MCF 10A (cell line): ENCODE data around the gene GSDMA. TPM values are rescaled to one million over a fixed set of nuclear protein-coding genes. Genes with fewer than 3 reads are reported as not detected.

Experiments used
- BruUV-seq: library from RNA; stranded (reverse); fragments of 400-500 nt; replicated peaks from 2 replicates; lab custom pipeline; 2021; lab: Mats Ljungman, UMichigan
- CTCF ChIA-PET: fragments of 300-600 bp; sonication (Branson Sonifier 250); formaldehyde crosslinking; extraction: SDS; loops from one replicate; lab custom pipeline; 2021; ENCODE audit warnings: antibody characterized with exemption, inconsistent platforms; lab: Yijun Ruan, JAX
- POLR2A ChIA-PET: fragments of 300-600, 350-650 bp; sonication (Branson Sonifier 250); formaldehyde crosslinking; extraction: SDS; loops from one replicate; lab custom pipeline; 2020; ENCODE audit warnings: antibody characterized with exemption, inconsistent platforms; lab: Yijun Ruan, JAX
- DNase-seq: peaks from one replicate; pipeline ENCODE4 v3.0.0-alpha.2; 2018; ENCODE audit not compliant: unreplicated experiment
- H3K27ac Mint-ChIP-seq: one replicate; pipeline ENCODE4 v1.8.0; 2022; ENCODE audit warnings: mild to moderate bottlenecking, low read depth, mixed read lengths; ENCODE audit not compliant: unreplicated experiment
- H3K27me3 Mint-ChIP-seq: one replicate; pipeline ENCODE4 v1.8.0; 2022; ENCODE audit warnings: mixed read lengths; ENCODE audit not compliant: insufficient read depth, unreplicated experiment
- H3K36me3 Mint-ChIP-seq: one replicate; pipeline ENCODE4 v1.8.0; 2022; ENCODE audit warnings: mild to moderate bottlenecking, moderate library complexity, mixed read lengths; ENCODE audit not compliant: insufficient read depth, unreplicated experiment
- H3K4me1 Mint-ChIP-seq: one replicate; pipeline ENCODE4 v1.8.0; 2022; ENCODE audit warnings: mixed read lengths; ENCODE audit not compliant: insufficient read depth, unreplicated experiment
- H3K4me3 Mint-ChIP-seq: one replicate; pipeline ENCODE4 v1.8.0; 2022; ENCODE audit warnings: mild to moderate bottlenecking, moderate library complexity, mixed read lengths; ENCODE audit not compliant: unreplicated experiment
- H3K9me3 Mint-ChIP-seq: one replicate; pipeline ENCODE4 v1.8.0; 2022; ENCODE audit warnings: mixed read lengths; ENCODE audit not compliant: unreplicated experiment
- intact Hi-C: fragments of 100-400 bp; cut with micrococcal nuclease; formaldehyde crosslinking; loops from 2 replicates; pipeline ENCODE4 v1.14.1; 2022
- total RNA-seq: library from RNA; stranded (reverse); gene quantifications from 2 replicates; pipeline ENCODE4 v1.2.3, GENCODE V29; 2022
- TF ChIP-seq, protein P1 (sequence below): fragments of 200-600 bp; IDR thresholded peaks from one replicate; pipeline ENCODE4 v1.8.0; 2022; ENCODE audit warnings: antibody characterized with exemption, mild to moderate bottlenecking; ENCODE audit not compliant: unreplicated experiment

Gene GSDMA
- total RNA-seq, 1 experiment from 2014 or later, result 0.77 TPM

DNA sequence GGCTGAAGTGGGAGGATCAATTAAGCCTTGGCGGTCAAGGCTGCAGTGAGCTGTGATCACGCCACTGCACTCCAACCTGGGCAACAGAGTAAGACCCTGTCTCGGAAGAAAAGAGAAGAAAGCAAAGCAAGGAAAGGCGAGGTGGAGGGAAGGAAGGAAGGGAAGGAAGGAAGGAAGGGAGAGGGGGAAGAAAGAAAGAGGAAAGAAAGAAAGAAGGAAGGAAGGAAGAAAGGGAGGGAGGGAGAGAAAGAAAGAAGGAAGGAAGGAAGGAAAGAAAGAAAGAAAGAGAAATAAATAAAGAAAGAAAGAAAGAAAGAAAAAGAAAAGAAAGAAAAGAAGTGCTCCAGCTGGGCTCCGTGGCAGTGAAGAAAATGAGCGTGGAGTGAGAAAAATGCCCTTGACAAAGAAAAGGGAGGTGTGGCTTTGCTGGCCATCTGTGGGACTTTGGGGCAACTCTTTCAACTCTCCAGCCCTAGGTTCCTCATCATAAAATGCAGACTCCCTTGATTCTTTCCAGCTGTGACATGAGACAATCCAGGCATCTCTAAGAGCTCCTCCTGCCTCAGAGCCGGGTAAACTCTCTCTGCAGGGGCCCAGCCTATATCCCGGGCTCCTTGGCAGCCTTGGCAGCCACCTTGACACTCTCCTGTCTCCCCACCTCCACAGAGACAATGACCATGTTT lies 2.4 kb downstream of the GSDMA start:
- Mint-ChIP-seq H3K27me3 (peaks cover 19% of the 10 kb centered on the region), H3K27ac (no peak overlapping the region), H3K9me3 (no peaks in the 10 kb centered on the region), H3K4me1 (peaks cover 12% of the 10 kb centered on the region), H3K36me3 (no peaks in the 10 kb centered on the region), H3K4me3 (no peak overlapping the region)
- intact Hi-C loops, result no loop called here
- POLR2A ChIA-PET, result interaction anchor here (0.5 to 6.3 kb wide), 3 partner anchors 14 to 319 kb away, joined by 3 to 38 read pairs (median 5); partner anchors contain the start of gene PSMD3
- no TSS peak for BruUV-seq
- DNase-seq, result no peak
- CTCF ChIA-PET, result interaction anchor here (0.6 to 1.1 kb wide), 5 partner anchors 8 to 24 kb away, joined by 3 to 4 read pairs (median 3); partner anchors contain the start of gene PSMD3
- TF ChIP-seq, protein P1, sequence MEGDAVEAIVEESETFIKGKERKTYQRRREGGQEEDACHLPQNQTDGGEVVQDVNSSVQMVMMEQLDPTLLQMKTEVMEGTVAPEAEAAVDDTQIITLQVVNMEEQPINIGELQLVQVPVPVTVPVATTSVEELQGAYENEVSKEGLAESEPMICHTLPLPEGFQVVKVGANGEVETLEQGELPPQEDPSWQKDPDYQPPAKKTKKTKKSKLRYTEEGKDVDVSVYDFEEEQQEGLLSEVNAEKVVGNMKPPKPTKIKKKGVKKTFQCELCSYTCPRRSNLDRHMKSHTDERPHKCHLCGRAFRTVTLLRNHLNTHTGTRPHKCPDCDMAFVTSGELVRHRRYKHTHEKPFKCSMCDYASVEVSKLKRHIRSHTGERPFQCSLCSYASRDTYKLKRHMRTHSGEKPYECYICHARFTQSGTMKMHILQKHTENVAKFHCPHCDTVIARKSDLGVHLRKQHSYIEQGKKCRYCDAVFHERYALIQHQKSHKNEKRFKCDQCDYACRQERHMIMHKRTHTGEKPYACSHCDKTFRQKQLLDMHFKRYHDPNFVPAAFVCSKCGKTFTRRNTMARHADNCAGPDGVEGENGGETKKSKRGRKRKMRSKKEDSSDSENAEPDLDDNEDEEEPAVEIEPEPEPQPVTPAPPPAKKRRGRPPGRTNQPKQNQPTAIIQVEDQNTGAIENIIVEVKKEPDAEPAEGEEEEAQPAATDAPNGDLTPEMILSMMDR, result no peak

- Mint-ChIP-seq H3K4me3 (no peak overlapping the region), H3K27me3 (peaks cover 36% of the 10 kb centered on the region), H3K9me3 (no peaks in the 10 kb centered on the region), H3K36me3 (no peaks in the 10 kb centered on the region), H3K27ac (no peak overlapping the region), H3K4me1 (peaks cover 12% of the 10 kb centered on the region)
- ChIA-PET CTCF (no interaction called here), POLR2A (no interaction called here)
- DNase-seq, result no peak
- intact Hi-C loops, result no loop called here
- BruUV-seq, result no TSS peak
- TF ChIP-seq, protein P1, result no peak
These were observed 4.0 kb downstream of the GSDMA start for GRCh38 chr17:39966771-39967170.

DNA sequence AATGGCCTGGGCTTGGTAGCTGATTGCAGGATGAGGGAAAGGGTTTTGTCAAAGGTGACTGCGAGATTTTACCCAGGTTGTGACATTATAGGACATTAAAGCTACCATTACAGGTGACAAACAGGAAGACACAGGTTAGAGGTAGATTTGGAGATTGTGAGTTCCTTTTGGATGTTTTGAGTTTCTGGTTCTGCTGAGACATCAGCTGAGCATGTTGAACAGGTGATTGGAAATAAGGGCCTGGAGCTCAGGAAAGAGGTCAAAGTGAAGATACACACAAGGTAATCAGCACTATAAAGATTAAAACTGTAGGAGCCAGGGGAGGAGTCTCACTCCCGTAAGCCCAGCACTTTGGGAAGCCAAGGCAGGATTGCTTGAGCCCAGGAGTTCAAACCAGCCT lies 6.0 kb downstream of the GSDMA start:
- Mint-ChIP-seq H3K27me3 (peaks cover 45% of the 10 kb centered on the region), H3K4me3 (no peak overlapping the region), H3K4me1 (peaks cover 10% of the 10 kb centered on the region), H3K36me3 (no peaks in the 10 kb centered on the region), H3K27ac (no peak overlapping the region), H3K9me3 (no peaks in the 10 kb centered on the region)
- DNase-seq, result no peak
- intact Hi-C loops, result no loop called here
- no TSS peak for BruUV-seq
- TF ChIP-seq, protein P1, result no peak
- ChIA-PET CTCF (interaction anchor here (1.0 to 1.2 kb wide), 3 partner anchors 11 to 347 kb away, joined by 3 to 5 read pairs (median 3); no protein-coding TSS in a partner anchor), POLR2A (interaction anchor here (1.2 to 1.7 kb wide), 2 partner anchors 10 to 12 kb away, joined by 4 to 8 read pairs; partner anchors contain the start of gene PSMD3)

GRCh38 chr17:39969375-39969774 lies 6.6 kb downstream of the GSDMA start:
- Mint-ChIP-seq H3K4me3 (no peak overlapping the region), H3K9me3 (no peaks in the 10 kb centered on the region), H3K36me3 (no peaks in the 10 kb centered on the region), H3K27ac (no peak overlapping the region), H3K4me1 (peaks cover 6% of the 10 kb centered on the region), H3K27me3 (peaks cover 45% of the 10 kb centered on the region)
- TF ChIP-seq, protein P1, result no peak
- BruUV-seq, result no TSS peak
- POLR2A ChIA-PET, result interaction anchor here (1.2 to 1.7 kb wide), 2 partner anchors 11 kb away, joined by 4 to 8 read pairs; partner anchors contain the start of gene PSMD3
- intact Hi-C loops, result no loop called here
- DNase-seq, result no peak
- CTCF ChIA-PET, result interaction anchor here (0.6 to 1.2 kb wide), 5 partner anchors 8 to 348 kb away, joined by 3 to 5 read pairs (median 3); no protein-coding TSS in a partner anchor
